Smooth muscle cell (in vitro differentiated cells): ENCODE data around the gene PIEZO1. TPM values are rescaled to one million over a fixed set of nuclear protein-coding genes. Genes with fewer than 3 reads are reported as not detected.

Experiments used
- DNase-seq: peaks from one replicate; lab custom pipeline; 2025; ENCODE audit not compliant: unreplicated experiment; lab: John Stamatoyannopoulos, UW
- H2AFZ ChIP-seq: fragments of 200-600 bp; sonication (generic); 2 replicates; pipeline ENCODE4 v1.6.0; 2016; ENCODE audit warnings: antibody characterized with exemption, low read depth, mild to moderate bottlenecking
- H3F3A ChIP-seq: fragments of 200-600 bp; sonication (generic); 2 replicates; pipeline ENCODE4 v1.6.0; 2017; ENCODE audit warnings: antibody characterized with exemption, low read depth
- H3K27ac ChIP-seq: fragments of 200-600 bp; sonication (generic); 2 replicates; pipeline ENCODE4 v1.5.1; 2016; ENCODE audit warnings: low read depth, mild to moderate bottlenecking
- H3K27me3 ChIP-seq: fragments of 200-600 bp; sonication (generic); 2 replicates; pipeline ENCODE4 v1.6.1; 2016; ENCODE audit warnings: low read depth, mild to moderate bottlenecking
- H3K36me3 ChIP-seq: fragments of 200-600 bp; sonication (generic); 2 replicates; pipeline ENCODE4 v1.5.1; 2016; ENCODE audit warnings: low read depth
- H3K4me1 ChIP-seq: fragments of 200-600 bp; sonication (generic); 2 replicates; pipeline ENCODE4 v1.5.1; 2016; ENCODE audit warnings: low read depth
- H3K4me2 ChIP-seq: fragments of 200-600 bp; sonication (generic); 2 replicates; pipeline ENCODE4 v1.6.0; 2016; ENCODE audit warnings: mild to moderate bottlenecking
- H3K4me3 ChIP-seq: fragments of 200-600 bp; sonication (generic); 2 replicates; pipeline ENCODE4 v1.5.1; 2016; ENCODE audit warnings: mild to moderate bottlenecking
- H3K79me2 ChIP-seq: fragments of 200-600 bp; sonication (generic); 2 replicates; pipeline ENCODE4 v1.6.0; 2016; ENCODE audit warnings: low read depth, mild to moderate bottlenecking
- H3K9ac ChIP-seq: fragments of 200-600 bp; sonication (generic); 2 replicates; pipeline ENCODE4 v1.6.0; 2016; ENCODE audit warnings: low read depth
- H3K9me3 ChIP-seq: fragments of 200-600 bp; sonication (generic); replicated peaks from 2 replicates; pipeline ENCODE4 v1.5.1; 2016; ENCODE audit warnings: low read depth
- H4K20me1 ChIP-seq: fragments of 200-600 bp; sonication (generic); 2 replicates; pipeline ENCODE4 v1.6.0; 2016; ENCODE audit warnings: low read depth
- WGBS: methylation state at CpG from one replicate; pipeline ENCODE4 v1.1.7; 2016; ENCODE audit warnings: low lambda C conversion rate; 5-methylcytosine and 5-hydroxymethylcytosine counted together
- polyA plus RNA-seq: library from polyadenylated mRNA; unstranded; fragments of >200 nt; fragmentation: Nextera tagmentation; extraction: Ambion mirVana; gene quantifications from 2 replicates; pipeline ENCODE4 v1.2.1, GENCODE V29; 2016
- total RNA-seq: library from RNA; depleted of rRNA; stranded (reverse); fragments of >200 nt; gene quantifications from 2 replicates; pipeline ENCODE4 v1.2.3, GENCODE V29; 2014
- TF ChIP-seq, protein P1 (sequence below): fragments of 200-600 bp; sonication (generic); IDR thresholded peaks from 2 replicates; pipeline ENCODE4 v1.5.1; 2017; ENCODE audit warnings: borderline replicate concordance, mild to moderate bottlenecking, antibody characterized with exemption; ENCODE audit not compliant: insufficient read depth, poor library complexity, severe bottlenecking

PIEZO1 gene
- total and polyA plus RNA-seq, 2 experiments from 2014 or later = 62.1 to 70.9 TPM

DNA sequence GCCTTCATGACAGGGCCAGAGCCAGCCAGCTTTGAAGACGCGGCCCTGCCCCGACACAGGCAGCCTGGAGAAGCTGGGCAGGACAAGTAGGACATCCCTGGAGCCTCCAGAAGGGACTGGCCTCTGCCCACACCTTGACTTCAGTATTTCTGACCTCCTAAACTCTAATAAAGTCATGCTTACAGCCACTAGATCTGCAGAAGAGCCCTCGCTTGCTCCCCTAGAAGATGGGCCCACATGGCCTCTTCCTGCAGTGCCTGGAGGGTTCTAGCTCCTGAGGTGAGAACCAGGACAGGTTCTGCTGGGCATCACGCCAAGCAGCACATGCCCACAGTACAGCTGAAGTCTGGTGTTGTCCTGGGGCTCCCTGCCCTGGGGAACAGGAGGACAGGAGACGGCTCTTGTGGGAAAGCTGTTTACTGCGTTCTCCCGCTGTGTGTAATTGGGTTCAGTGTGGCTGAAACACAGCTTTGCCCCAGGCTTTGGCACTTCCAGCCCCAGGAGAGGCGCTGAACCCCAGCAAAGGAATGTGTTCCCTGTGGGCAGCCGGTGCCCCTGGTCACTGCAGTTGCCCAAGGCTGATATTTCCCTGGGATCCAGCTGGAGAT lies 24.2 kb upstream of the PIEZO1 start:
- H3K27ac ChIP-seq = no peak overlapping the region
- H2AFZ ChIP-seq = no peak overlapping the region
- H3K9ac ChIP-seq = no peak overlapping the region
- H3K79me2 ChIP-seq = no peaks in the 10 kb centered on the region
- H3K36me3 ChIP-seq = no peaks in the 10 kb centered on the region
- peaks cover 18% of the 10 kb centered on the region for H3K4me1 ChIP-seq
- H4K20me1 ChIP-seq = peaks cover 9% of the 10 kb centered on the region
- no peaks in the 10 kb centered on the region for H3K27me3 ChIP-seq
- 93% methylated on average over 10 of the region's 10 CpGs for WGBS
- DNase-seq = no peak
- H3K4me2 ChIP-seq = no peak overlapping the region
- no peaks in the 10 kb centered on the region for H3F3A ChIP-seq
- H3K9me3 ChIP-seq = no peaks in the 10 kb centered on the region
- TF ChIP-seq, protein P1, sequence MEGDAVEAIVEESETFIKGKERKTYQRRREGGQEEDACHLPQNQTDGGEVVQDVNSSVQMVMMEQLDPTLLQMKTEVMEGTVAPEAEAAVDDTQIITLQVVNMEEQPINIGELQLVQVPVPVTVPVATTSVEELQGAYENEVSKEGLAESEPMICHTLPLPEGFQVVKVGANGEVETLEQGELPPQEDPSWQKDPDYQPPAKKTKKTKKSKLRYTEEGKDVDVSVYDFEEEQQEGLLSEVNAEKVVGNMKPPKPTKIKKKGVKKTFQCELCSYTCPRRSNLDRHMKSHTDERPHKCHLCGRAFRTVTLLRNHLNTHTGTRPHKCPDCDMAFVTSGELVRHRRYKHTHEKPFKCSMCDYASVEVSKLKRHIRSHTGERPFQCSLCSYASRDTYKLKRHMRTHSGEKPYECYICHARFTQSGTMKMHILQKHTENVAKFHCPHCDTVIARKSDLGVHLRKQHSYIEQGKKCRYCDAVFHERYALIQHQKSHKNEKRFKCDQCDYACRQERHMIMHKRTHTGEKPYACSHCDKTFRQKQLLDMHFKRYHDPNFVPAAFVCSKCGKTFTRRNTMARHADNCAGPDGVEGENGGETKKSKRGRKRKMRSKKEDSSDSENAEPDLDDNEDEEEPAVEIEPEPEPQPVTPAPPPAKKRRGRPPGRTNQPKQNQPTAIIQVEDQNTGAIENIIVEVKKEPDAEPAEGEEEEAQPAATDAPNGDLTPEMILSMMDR = no peak
- H3K4me3 ChIP-seq = no peak overlapping the region

DNA sequence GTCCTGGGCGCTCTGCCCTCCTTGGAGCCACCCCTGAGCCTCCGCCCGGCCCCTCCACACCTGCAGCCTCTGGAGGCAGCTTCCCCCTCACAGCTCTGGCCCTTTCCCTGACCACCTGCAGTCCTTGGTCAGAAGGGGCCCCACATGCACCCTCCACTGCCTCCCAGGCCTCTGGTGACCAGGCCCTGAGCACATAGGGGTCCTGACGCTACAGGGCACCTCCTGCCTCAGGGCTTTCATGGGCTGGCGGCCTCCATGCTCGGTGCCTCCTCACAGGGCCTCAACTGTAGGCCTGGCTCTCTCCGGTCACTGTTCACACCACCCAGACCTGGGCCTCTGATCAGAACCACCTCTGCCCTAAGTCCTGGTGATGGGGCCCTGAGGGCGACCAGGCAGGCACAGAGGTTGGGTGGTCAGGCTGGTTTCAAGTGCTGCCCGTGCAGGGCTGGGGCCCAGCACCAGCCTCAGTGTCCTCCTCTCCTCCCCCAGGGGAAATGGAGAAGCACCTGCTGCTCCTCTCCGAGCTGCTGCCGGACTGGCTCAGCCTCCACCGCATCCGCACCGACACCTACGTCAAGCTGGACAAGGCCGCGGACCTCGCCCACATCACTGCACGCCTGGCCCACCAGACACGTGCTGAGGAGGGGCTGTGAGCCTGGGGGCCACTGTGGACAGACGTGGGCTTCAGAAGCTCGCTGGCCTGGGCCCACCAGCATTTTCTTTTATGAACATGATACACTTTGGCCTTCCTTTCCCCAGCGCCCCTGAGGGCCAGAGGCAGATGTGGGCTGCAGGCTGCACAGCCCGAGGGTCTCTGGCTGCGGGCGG lies 22.8 kb upstream of the PIEZO1 start:
- peaks cover 9% of the 10 kb centered on the region for H4K20me1 ChIP-seq
- 94% methylated on average over 26 of the region's 26 CpGs for whole genome bisulfite sequencing

DNA sequence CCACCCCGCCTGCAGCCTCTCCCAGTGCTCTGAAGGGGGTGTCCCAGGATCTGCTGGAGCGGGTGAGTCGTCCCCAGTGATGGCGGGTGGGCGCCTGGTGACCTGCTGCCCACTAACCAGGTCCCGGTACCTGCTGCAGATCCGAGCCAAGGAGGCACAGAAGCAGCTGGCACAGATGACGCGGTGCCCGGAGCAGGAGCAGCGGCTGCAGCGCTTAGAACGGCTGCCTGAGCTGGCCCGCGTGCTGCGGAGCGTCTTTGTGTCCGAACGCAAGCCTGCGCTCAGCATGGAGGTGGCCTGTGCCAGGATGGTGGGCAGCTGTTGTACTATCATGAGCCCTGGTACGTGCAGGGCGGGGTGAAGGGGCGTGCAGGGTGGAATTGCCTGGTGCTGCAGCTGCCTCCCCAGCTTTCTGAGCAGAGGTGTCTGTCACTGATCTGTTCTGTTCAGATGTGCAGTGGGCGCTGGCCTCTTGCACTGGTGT lies 22.2 kb upstream of the PIEZO1 start:
- no peaks in the 10 kb centered on the region for H3K27me3 ChIP-seq
- WGBS = 99% methylated on average over 24 of the region's 24 CpGs
- H3K27ac ChIP-seq = no peak overlapping the region

More for the DNA sequence above, 22.8 kb upstream of the PIEZO1 start:
- H3K9me3 ChIP-seq = no peaks in the 10 kb centered on the region
- no peak for DNase-seq
- H3K27me3 ChIP-seq = no peaks in the 10 kb centered on the region
- no peaks in the 10 kb centered on the region for H3K79me2 ChIP-seq
- peaks cover 20% of the 10 kb centered on the region for H3K4me1 ChIP-seq
- H3F3A ChIP-seq = peaks cover under 1% of the 10 kb centered on the region
- no peak overlapping the region for H2AFZ ChIP-seq
- H3K4me2 ChIP-seq = no peak overlapping the region
- H3K9ac ChIP-seq = no peak overlapping the region
- TF ChIP-seq, protein P1 = no peak
- no peaks in the 10 kb centered on the region for H3K36me3 ChIP-seq
- H3K27ac ChIP-seq = no peak overlapping the region
- no peak overlapping the region for H3K4me3 ChIP-seq

More for the DNA sequence above, 22.2 kb upstream of the PIEZO1 start:
- Histone ChIP-seq H3K36me3 (no peaks in the 10 kb centered on the region), H3K4me2 (no peak overlapping the region), H2AFZ (no peak overlapping the region), H3K4me3 (no peak overlapping the region), H3K9ac (no peak overlapping the region), H3F3A (peaks cover 2% of the 10 kb centered on the region), H3K9me3 (no peaks in the 10 kb centered on the region), H3K4me1 (peaks cover 20% of the 10 kb centered on the region), H3K79me2 (no peaks in the 10 kb centered on the region), H4K20me1 (peaks cover 9% of the 10 kb centered on the region)
- no peak for DNase-seq
- TF ChIP-seq, protein P1 = no peak
